SK-N-SH (cell line): ENCODE results near the gene TMEM87B. TPM values are rescaled to one million over a fixed set of nuclear protein-coding genes. Genes with fewer than 3 reads are reported as not detected.

ENCODE experiments used
- CTCF ChIA-PET: fragments of 300-600, 350-600 bp; formaldehyde crosslinking; extraction: SDS; loops from one replicate; lab custom pipeline; 2021; lab: Yijun Ruan, JAX
- POLR2A ChIA-PET: fragments of 350-600 bp; sonication (Branson Sonifier 250); formaldehyde crosslinking; extraction: SDS; loops from one replicate; lab custom pipeline; 2020; ENCODE audit warnings: antibody characterized with exemption, inconsistent platforms; lab: Yijun Ruan, JAX
- DNase-seq: peaks from one replicate; pipeline ENCODE4 v3.0.0; 2012
- H2AFZ ChIP-seq: fragments of 200-600 bp; sonication (generic); 2 replicates; pipeline ENCODE4 v1.8.1; 2016; ENCODE audit warnings: antibody characterized with exemption, mild to moderate bottlenecking, low read depth
- H3F3A ChIP-seq: fragments of 200-600 bp; sonication (generic); replicated peaks from 2 replicates; pipeline ENCODE3; 2016; ENCODE audit warnings: antibody characterized with exemption, mild to moderate bottlenecking; ENCODE audit not compliant: insufficient read depth
- H3K27ac ChIP-seq, 2 experiments: fragments of 200-500 bp in 1 of 2; fragments of 200-600 bp in 1 of 2; sonication (Bioruptor generic) in 1 of 2; sonication (generic), shearing (Covaris generic) in 1 of 2; 2 replicates each; pipeline versions ENCODE4 v1.5.1 to v1.6.1; 2014 to 2016; ENCODE audit warnings: low read depth in 2 of 2, inconsistent platforms in 1 of 2, low read length in 1 of 2, mild to moderate bottlenecking in 1 of 2, mixed read lengths in 1 of 2
- H3K27me3 ChIP-seq: fragments of 200-600 bp; sonication (generic), shearing (Covaris generic); 2 replicates; pipeline ENCODE4 v1.6.1; 2016; ENCODE audit warnings: mixed run types; ENCODE audit not compliant: insufficient read depth
- H3K36me3 ChIP-seq, 2 experiments: fragments of 200-500 bp in 1 of 2; fragments of 200-600 bp in 1 of 2; sonication (Bioruptor generic) in 1 of 2; sonication (generic) in 1 of 2; replicated peaks in 1 of 2; 2 replicates each; pipeline versions ENCODE3 to v1.5.1; 2014 to 2016; ENCODE audit warnings: low read length in 1 of 2, mild to moderate bottlenecking in 1 of 2; ENCODE audit not compliant: insufficient read depth in 2 of 2, control insufficient read depth in 1 of 2
- H3K4me1 ChIP-seq, 2 experiments: fragments of 200-500 bp in 1 of 2; fragments of 200-600 bp in 1 of 2; sonication (Bioruptor generic) in 1 of 2; sonication (generic), shearing (Covaris generic) in 1 of 2; 2 replicates each; pipeline versions ENCODE4 v1.5.1 to v1.6.1; 2014 to 2016; ENCODE audit warnings: low read depth in 1 of 2, low read length in 1 of 2, mixed run types in 1 of 2; ENCODE audit not compliant: insufficient read depth in 2 of 2, control insufficient read depth in 1 of 2
- H3K4me2 ChIP-seq: fragments of 200-600 bp; sonication (generic), shearing (Covaris generic); 2 replicates; pipeline ENCODE4 v1.6.1; 2017; ENCODE audit warnings: mixed run types
- H3K4me3 ChIP-seq, 2 experiments: fragments of 200-500 bp in 1 of 2; fragments of 200-600 bp in 1 of 2; sonication (Bioruptor generic) in 1 of 2; sonication (generic), shearing (Covaris generic) in 1 of 2; 2 replicates each; pipeline versions ENCODE4 v1.5.1 to v1.8.1; 2014 to 2016; ENCODE audit warnings: low read depth in 2 of 2, inconsistent platforms in 1 of 2, low read length in 1 of 2, mild to moderate bottlenecking in 1 of 2, mixed read lengths in 1 of 2, moderate library complexity in 1 of 2
- H3K79me2 ChIP-seq: fragments of 200-600 bp; sonication (generic); 2 replicates; pipeline ENCODE4 v1.8.1; 2017; ENCODE audit warnings: mild to moderate bottlenecking; ENCODE audit not compliant: insufficient read depth
- H3K9ac ChIP-seq: fragments of 200-600 bp; sonication (generic); 2 replicates; pipeline ENCODE4 v1.6.1; 2017; ENCODE audit warnings: mixed run types
- H3K9me2 ChIP-seq: fragments of 200-600 bp; sonication (generic); 2 replicates; pipeline ENCODE4 v1.6.1; 2017; ENCODE audit warnings: mixed run types
- H3K9me3 ChIP-seq: fragments of 200-600 bp; sonication (generic); 2 replicates; pipeline ENCODE4 v1.6.1; 2017; ENCODE audit warnings: mixed run types, mild to moderate bottlenecking, moderate library complexity
- H4K20me1 ChIP-seq: fragments of 200-600 bp; sonication (generic); 2 replicates; pipeline ENCODE4 v1.6.1; 2017; ENCODE audit warnings: mild to moderate bottlenecking, mixed run types; ENCODE audit not compliant: insufficient read depth
- CHD2 ChIP-seq: fragments of 150-350 bp; IDR thresholded peaks from 2 replicates; pipeline ENCODE4 v1.6.1; 2018; ENCODE audit warnings: low read length; ENCODE audit not compliant: partially characterized antibody
- EP300 ChIP-seq, 2 experiments: IDR thresholded peaks; 2 replicates each; pipeline versions ENCODE4 v1.4.0 to v1.6.1; 2012; ENCODE audit warnings: borderline replicate concordance in 1 of 2, low read depth in 1 of 2, low read length in 1 of 2
- EZH2phosphoT487 ChIP-seq: fragments of 200-600 bp; sonication (generic); IDR thresholded peaks from 2 replicates; pipeline ENCODE4 v1.6.1; 2017; ENCODE audit warnings: low read depth, mixed run types, mild to moderate bottlenecking, antibody characterized with exemption, moderate library complexity, borderline replicate concordance
- FOXM1 ChIP-seq: IDR thresholded peaks from 2 replicates; pipeline ENCODE4 v1.4.0; 2012; ENCODE audit warnings: low read depth, mild to moderate bottlenecking
- GABPA ChIP-seq: IDR thresholded peaks from 2 replicates; pipeline ENCODE4 v1.4.0; 2012; ENCODE audit warnings: low read depth, mild to moderate bottlenecking
- GATA2 ChIP-seq: sonication (generic); formaldehyde crosslinking; IDR thresholded peaks from 2 replicates; pipeline ENCODE4 v1.5.0; 2020; ENCODE audit warnings: mild to moderate bottlenecking, missing genetic modification reagents
- JUND ChIP-seq: IDR thresholded peaks from 2 replicates; pipeline ENCODE4 v1.4.0; 2012
- MEF2A ChIP-seq: IDR thresholded peaks from 2 replicates; pipeline ENCODE4 v1.4.0; 2012; ENCODE audit warnings: low read depth, borderline replicate concordance
- NFIC ChIP-seq: IDR thresholded peaks from 2 replicates; pipeline ENCODE4 v1.4.0; 2012; ENCODE audit warnings: borderline replicate concordance
- NRF1 ChIP-seq: IDR thresholded peaks from 2 replicates; pipeline ENCODE4 v1.6.1; 2012; ENCODE audit warnings: low read depth, mild to moderate bottlenecking, low read length
- POLR2AphosphoS5 ChIP-seq: IDR thresholded peaks from 2 replicates; pipeline ENCODE4 v1.6.1; 2012; ENCODE audit warnings: low read depth, low read length
- RAD21 ChIP-seq: IDR thresholded peaks from 2 replicates; pipeline ENCODE4 v1.6.1; 2012; ENCODE audit warnings: mild to moderate bottlenecking, low read length
- RCOR1 ChIP-seq: fragments of 150-350 bp; IDR thresholded peaks from 2 replicates; pipeline ENCODE4 v1.6.1; 2017; ENCODE audit warnings: antibody characterized with exemption, low read length
- RFX5 ChIP-seq: IDR thresholded peaks from 2 replicates; pipeline ENCODE4 v1.6.1; 2012; ENCODE audit warnings: mild to moderate bottlenecking, improper control_type of control experiment, low read length
- RXRA ChIP-seq: IDR thresholded peaks from 2 replicates; pipeline ENCODE4 v1.4.0; 2012; ENCODE audit warnings: low read depth, mild to moderate bottlenecking, borderline replicate concordance
- SIN3A ChIP-seq: IDR thresholded peaks from 2 replicates; pipeline ENCODE4 v1.6.1; 2012; ENCODE audit warnings: low read depth, mild to moderate bottlenecking, low read length, moderate library complexity, borderline replicate concordance
- TAF1 ChIP-seq: IDR thresholded peaks from 2 replicates; pipeline ENCODE4 v1.6.1; 2012; ENCODE audit warnings: low read depth, mild to moderate bottlenecking, low read length, moderate library complexity, borderline replicate concordance
- TCF12 ChIP-seq: IDR thresholded peaks from 2 replicates; pipeline ENCODE4 v1.4.0; 2012
- TEAD4 ChIP-seq: IDR thresholded peaks from 2 replicates; pipeline ENCODE4 v1.4.0; 2012; ENCODE audit warnings: mild to moderate bottlenecking, borderline replicate concordance; ENCODE audit not compliant: insufficient read depth
- YY1 ChIP-seq: IDR thresholded peaks from 2 replicates; pipeline ENCODE4 v1.4.0; 2012; ENCODE audit warnings: low read depth, mild to moderate bottlenecking
- WGBS: methylation state at CpG from one replicate; pipeline ENCODE4 v1.1.6; 2017; ENCODE audit warnings: low lambda C conversion rate; 5-methylcytosine and 5-hydroxymethylcytosine counted together
- polyA plus RNA-seq, 3 experiments: library from polyadenylated mRNA; depleted of rRNA; stranded (reverse); fragments of >200 nt; gene quantifications; 2 replicates each; pipeline ENCODE4 v1.2.3, GENCODE V29; 2012
- TF ChIP-seq, protein P1 (sequence below): fragments of 150-350 bp; IDR thresholded peaks from 2 replicates; pipeline ENCODE4 v1.6.1; 2016; ENCODE audit warnings: mild to moderate bottlenecking, low read depth, low read length
- TF ChIP-seq, protein P2 (sequence below): fragments of 150-350 bp; IDR thresholded peaks from 2 replicates; pipeline ENCODE4 v1.6.1; 2017; ENCODE audit warnings: antibody characterized with exemption, low read length, low read depth, borderline replicate concordance
- TF ChIP-seq, protein P3 (sequence below): fragments of 200-600 bp; sonication (generic); IDR thresholded peaks from 2 replicates; pipeline ENCODE4 v1.6.1; 2017; ENCODE audit warnings: antibody characterized with exemption, mild to moderate bottlenecking, moderate library complexity
- TF ChIP-seq, protein P4 (sequence below): IDR thresholded peaks from 2 replicates; pipeline ENCODE4; 2012
- TF ChIP-seq, protein P5 (sequence below): IDR thresholded peaks from 2 replicates; pipeline ENCODE4 v1.4.0; 2012; ENCODE audit warnings: low read depth
- TF ChIP-seq, protein P6 (sequence below): IDR thresholded peaks from 2 replicates; pipeline ENCODE4 v1.4.0; 2012; ENCODE audit warnings: low read depth, borderline replicate concordance

Gene TMEM87B
- polyA plus RNA-seq, 1 of the 3 experiments (the other 2 are of a cell fraction) = 7.9 TPM

DNA sequence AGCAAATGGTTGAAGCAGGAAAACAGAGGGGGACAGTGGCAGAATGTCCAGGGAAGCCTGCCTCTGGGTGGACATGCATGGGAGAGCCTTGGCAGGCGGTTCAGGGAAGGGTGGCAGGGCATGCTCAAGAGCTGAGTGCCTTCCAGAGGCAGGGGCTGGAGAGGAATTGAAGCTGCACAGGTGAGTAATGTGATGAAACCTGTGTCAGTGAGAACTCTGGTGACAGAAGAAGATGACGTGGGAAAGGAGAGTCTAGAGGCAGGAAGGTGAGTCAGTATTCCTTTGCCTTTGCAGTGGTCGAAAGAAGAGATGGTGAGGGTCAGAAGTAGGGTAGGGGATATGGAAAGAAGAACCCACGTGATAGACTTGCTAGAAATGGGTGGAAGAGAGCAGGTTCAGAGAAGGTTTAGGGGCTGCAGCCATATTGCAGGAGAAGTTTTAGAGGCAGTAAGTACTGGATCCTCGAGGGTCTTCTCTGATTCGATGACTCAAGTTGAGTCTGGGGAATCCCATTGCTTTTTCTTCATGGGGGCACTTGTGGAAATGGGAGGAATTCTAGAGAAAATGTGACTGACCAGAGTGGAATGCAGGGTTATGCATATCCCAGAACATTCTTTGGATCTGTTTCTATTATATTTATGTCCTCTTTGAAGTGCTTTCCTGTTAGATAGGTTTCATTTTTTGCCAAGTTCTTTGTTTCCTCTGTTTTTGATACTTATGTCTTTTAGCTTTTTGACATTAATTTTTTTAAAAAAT is 37.4 kb downstream of the TMEM87B start:
- DNase-seq = no peak
- TF ChIP-seq NRF1 (no peak), RAD21 (no peak), RCOR1 (no peak), RFX5 (no peak), TCF12 (peak; percentile 23; the same call in 1 of the 2 replicates), NFIC (peak; percentile 45; the same call in 1 of the 2 replicates), RXRA (no peak), POLR2AphosphoS5 (no peak), GABPA (no peak), FOXM1 (no peak), GATA2 (no peak), TEAD4 (peak; percentile 68; the same call in 1 of the 2 replicates), MEF2A (no peak), EZH2phosphoT487 (no peak), EP300 (IDR thresholded peaks at IDR 0.05; ENCODE audit: borderline replicate concordance in 1 of 2, low read depth in 1 of 2, low read length in 1 of 2) (peak in 1 of 2 experiments; percentile 24; a peak in 1 of 4 replicates), TAF1 (no peak), SIN3A (no peak), YY1 (no peak), CHD2 (no peak), JUND (peak; percentile 40; the same call in 1 of the 2 replicates)
- TF ChIP-seq, protein P1, sequence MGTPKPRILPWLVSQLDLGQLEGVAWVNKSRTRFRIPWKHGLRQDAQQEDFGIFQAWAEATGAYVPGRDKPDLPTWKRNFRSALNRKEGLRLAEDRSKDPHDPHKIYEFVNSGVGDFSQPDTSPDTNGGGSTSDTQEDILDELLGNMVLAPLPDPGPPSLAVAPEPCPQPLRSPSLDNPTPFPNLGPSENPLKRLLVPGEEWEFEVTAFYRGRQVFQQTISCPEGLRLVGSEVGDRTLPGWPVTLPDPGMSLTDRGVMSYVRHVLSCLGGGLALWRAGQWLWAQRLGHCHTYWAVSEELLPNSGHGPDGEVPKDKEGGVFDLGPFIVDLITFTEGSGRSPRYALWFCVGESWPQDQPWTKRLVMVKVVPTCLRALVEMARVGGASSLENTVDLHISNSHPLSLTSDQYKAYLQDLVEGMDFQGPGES = no peak
- TF ChIP-seq, protein P2, sequence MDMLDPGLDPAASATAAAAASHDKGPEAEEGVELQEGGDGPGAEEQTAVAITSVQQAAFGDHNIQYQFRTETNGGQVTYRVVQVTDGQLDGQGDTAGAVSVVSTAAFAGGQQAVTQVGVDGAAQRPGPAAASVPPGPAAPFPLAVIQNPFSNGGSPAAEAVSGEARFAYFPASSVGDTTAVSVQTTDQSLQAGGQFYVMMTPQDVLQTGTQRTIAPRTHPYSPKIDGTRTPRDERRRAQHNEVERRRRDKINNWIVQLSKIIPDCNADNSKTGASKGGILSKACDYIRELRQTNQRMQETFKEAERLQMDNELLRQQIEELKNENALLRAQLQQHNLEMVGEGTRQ = no peak
- TF ChIP-seq, protein P3, sequence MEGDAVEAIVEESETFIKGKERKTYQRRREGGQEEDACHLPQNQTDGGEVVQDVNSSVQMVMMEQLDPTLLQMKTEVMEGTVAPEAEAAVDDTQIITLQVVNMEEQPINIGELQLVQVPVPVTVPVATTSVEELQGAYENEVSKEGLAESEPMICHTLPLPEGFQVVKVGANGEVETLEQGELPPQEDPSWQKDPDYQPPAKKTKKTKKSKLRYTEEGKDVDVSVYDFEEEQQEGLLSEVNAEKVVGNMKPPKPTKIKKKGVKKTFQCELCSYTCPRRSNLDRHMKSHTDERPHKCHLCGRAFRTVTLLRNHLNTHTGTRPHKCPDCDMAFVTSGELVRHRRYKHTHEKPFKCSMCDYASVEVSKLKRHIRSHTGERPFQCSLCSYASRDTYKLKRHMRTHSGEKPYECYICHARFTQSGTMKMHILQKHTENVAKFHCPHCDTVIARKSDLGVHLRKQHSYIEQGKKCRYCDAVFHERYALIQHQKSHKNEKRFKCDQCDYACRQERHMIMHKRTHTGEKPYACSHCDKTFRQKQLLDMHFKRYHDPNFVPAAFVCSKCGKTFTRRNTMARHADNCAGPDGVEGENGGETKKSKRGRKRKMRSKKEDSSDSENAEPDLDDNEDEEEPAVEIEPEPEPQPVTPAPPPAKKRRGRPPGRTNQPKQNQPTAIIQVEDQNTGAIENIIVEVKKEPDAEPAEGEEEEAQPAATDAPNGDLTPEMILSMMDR = no peak
- TF ChIP-seq, protein P4, sequence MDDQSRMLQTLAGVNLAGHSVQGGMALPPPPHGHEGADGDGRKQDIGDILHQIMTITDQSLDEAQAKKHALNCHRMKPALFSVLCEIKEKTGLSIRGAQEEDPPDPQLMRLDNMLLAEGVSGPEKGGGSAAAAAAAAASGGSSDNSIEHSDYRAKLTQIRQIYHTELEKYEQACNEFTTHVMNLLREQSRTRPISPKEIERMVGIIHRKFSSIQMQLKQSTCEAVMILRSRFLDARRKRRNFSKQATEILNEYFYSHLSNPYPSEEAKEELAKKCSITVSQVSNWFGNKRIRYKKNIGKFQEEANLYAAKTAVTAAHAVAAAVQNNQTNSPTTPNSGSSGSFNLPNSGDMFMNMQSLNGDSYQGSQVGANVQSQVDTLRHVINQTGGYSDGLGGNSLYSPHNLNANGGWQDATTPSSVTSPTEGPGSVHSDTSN = peak; percentile 22; the same call in 1 of the 2 replicates
- TF ChIP-seq, protein P5, sequence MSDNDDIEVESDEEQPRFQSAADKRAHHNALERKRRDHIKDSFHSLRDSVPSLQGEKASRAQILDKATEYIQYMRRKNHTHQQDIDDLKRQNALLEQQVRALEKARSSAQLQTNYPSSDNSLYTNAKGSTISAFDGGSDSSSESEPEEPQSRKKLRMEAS = no peak
- TF ChIP-seq, protein P6, sequence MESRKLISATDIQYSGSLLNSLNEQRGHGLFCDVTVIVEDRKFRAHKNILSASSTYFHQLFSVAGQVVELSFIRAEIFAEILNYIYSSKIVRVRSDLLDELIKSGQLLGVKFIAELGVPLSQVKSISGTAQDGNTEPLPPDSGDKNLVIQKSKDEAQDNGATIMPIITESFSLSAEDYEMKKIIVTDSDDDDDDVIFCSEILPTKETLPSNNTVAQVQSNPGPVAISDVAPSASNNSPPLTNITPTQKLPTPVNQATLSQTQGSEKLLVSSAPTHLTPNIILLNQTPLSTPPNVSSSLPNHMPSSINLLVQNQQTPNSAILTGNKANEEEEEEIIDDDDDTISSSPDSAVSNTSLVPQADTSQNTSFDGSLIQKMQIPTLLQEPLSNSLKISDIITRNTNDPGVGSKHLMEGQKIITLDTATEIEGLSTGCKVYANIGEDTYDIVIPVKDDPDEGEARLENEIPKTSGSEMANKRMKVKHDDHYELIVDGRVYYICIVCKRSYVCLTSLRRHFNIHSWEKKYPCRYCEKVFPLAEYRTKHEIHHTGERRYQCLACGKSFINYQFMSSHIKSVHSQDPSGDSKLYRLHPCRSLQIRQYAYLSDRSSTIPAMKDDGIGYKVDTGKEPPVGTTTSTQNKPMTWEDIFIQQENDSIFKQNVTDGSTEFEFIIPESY = no peak

More for the DNA sequence above, 37.4 kb downstream of the TMEM87B start:
- Histone ChIP-seq H3K79me2 (peaks cover 6% of the 10 kb centered on the region; the same call in 1 of the 2 replicates), H3K9me2 (no peaks in the 10 kb centered on the region), H2AFZ (no peak overlapping the region), H4K20me1 (no peaks in the 10 kb centered on the region), H3K9ac (no peak overlapping the region), H3F3A (peaks cover 17% of the 10 kb centered on the region), H3K4me3 (no peak overlapping the region), H3K4me2 (0 out of 2 replicates have a peak overlapping the region, but pooled peaks have one; percentile 10), H3K27me3 (no peaks in the 10 kb centered on the region), H3K4me1 (peaks cover 0 to 19% of the 10 kb centered on the region in 2 experiments), H3K9me3 (no peaks in the 10 kb centered on the region), H3K27ac (peak overlapping the region; percentile 54 to 58; a peak in 3 of 4 replicates), H3K36me3 (peaks cover 46 to 76% of the 10 kb centered on the region in 2 experiments)
- CTCF ChIA-PET = no interaction called here
- WGBS = 73% methylated on average over 6 of the region's 6 CpGs
- POLR2A ChIA-PET = no interaction called here
